ENCODE measurements around the gene ANKMY1.
A peak's percentile ranks its signal among the peaks of the same experiment; 100 is the strongest.

The ANKMY1 gene

GRCh38 chr2:240443891-240444301 lies 113.9 kb downstream of the ANKMY1 start:
- no peak for DNase-seq

- no peak for DNase-seq
Measured at GRCh38 chr2:240442891-240443715, 114.7 kb downstream of the ANKMY1 start.

GRCh38 chr2:240441993-240442411 lies 115.8 kb downstream of the ANKMY1 start:
- DNase-seq = no peak

- no peak for DNase-seq
Measured at GRCh38 chr2:240441326-240441992, 116.3 kb downstream of the ANKMY1 start.

GRCh38 chr2:240440704-240441320 lies 117.0 kb downstream of the ANKMY1 start:
- DNase-seq = no peak

- DNase-seq = no peak
Measured at GRCh38 chr2:240440251-240440650, 117.5 kb downstream of the ANKMY1 start.

GRCh38 chr2:240439698-240440151 lies 118.1 kb downstream of the ANKMY1 start:
- no peak for DNase-seq

- DNase-seq = no peak
Measured at GRCh38 chr2:240438810-240439697, 118.7 kb downstream of the ANKMY1 start.

- peak; percentile 33 for DNase-seq
Measured at GRCh38 chr2:240437861-240438809, 119.7 kb downstream of the ANKMY1 start.

GRCh38 chr2:240437551-240437860 lies 120.3 kb downstream of the ANKMY1 start:
- DNase-seq = no peak

GRCh38 chr2:240436683-240437550 lies 120.9 kb downstream of the ANKMY1 start:
- no peak for DNase-seq

GRCh38 chr2:240435948-240436682 lies 121.7 kb downstream of the ANKMY1 start:
- DNase-seq = no peak

- DNase-seq = no peak
Measured at GRCh38 chr2:240435457-240435947, 122.3 kb downstream of the ANKMY1 start, which contains the start of gene GPC1. Gene GPC1, plus strand, starts transcription at chr2:240435663. Its CDS starts 256 bp downstream, at chr2:240435919.

- DNase-seq = no peak
Measured at GRCh38 chr2:240434728-240435456, 122.9 kb downstream of the ANKMY1 start.

- DNase-seq = no peak
Measured at GRCh38 chr2:240433973-240434727, 123.6 kb downstream of the ANKMY1 start.

GRCh38 chr2:240432820-240433801 lies 124.7 kb downstream of the ANKMY1 start:
- DNase-seq = no peak

GRCh38 chr2:240432430-240432819 lies 125.4 kb downstream of the ANKMY1 start:
- no peak for DNase-seq
